Left ventricle myocardium inferior (tissue), 1 donor: ENCODE results near the gene SEMA3B. TPM values are rescaled to one million over a fixed set of nuclear protein-coding genes. Genes with fewer than 3 reads are reported as not detected.
"Not testable (repeated sequence)": the region's sequence is repeated elsewhere in the genome, so short reads cannot be mapped to it uniquely, and the experiment has no call there.

Experiments used
- DNase-seq: peaks from one replicate; pipeline ENCODE4 v3.0.0-alpha.2; 2020
- H3K27ac ChIP-seq: fragments of 200-600 bp; replicated peaks from 2 replicates; pipeline ENCODE4 v1.8.0; 2021
- H3K27me3 ChIP-seq: fragments of 200-600 bp; 2 replicates; pipeline ENCODE4 v1.8.0; 2021; ENCODE audit warnings: low read depth
- H3K36me3 ChIP-seq: fragments of 200-600 bp; 2 replicates; pipeline ENCODE4 v1.8.0; 2021
- H3K4me1 ChIP-seq: fragments of 200-600 bp; 2 replicates; pipeline ENCODE4 v1.8.0; 2021
- H3K4me3 ChIP-seq: fragments of 200-600 bp; 2 replicates; pipeline ENCODE4 v1.8.0; 2021; ENCODE audit warnings: mild to moderate bottlenecking, moderate library complexity
- H3K9me3 ChIP-seq: fragments of 200-600 bp; replicated peaks from 2 replicates; pipeline ENCODE4 v1.8.0; 2021
- CTCF ChIP-seq: fragments of 200-600 bp; IDR thresholded peaks from 2 replicates; pipeline ENCODE4 v1.8.0; 2021; ENCODE audit warnings: antibody characterized with exemption, mild to moderate bottlenecking, borderline replicate concordance
- intact Hi-C: fragments of 100-400 bp; cut with micrococcal nuclease; formaldehyde crosslinking; loops from one replicate; pipeline ENCODE4 v1.11.0; 2022
- total RNA-seq: library from RNA; stranded (reverse); fragmentation: NEBNext Ultra II Directional; extraction: Animal tissue kit (Norgen Biotek cat#: 25700); gene quantifications from one replicate; pipeline ENCODE4 v1.2.1, GENCODE V29; 2021
- donor health status: DM: no; HTN: yes; CAD: no; lungs with severe emphysema.

The SEMA3B gene
- total RNA-seq, 1 donor from 2014 or later = 23.2 TPM

- H3K9me3 ChIP-seq = no peaks in the 10 kb centered on the region
- H3K4me1 ChIP-seq = peaks cover 76% of the 10 kb centered on the region
- H3K4me3 ChIP-seq = peak overlapping the region; percentile 70
- intact Hi-C loops = loop anchor here (5.0 to 10.0 kb wide), 2 partner anchors 43 to 76 kb away; partner anchors contain the start of gene GNAT1
- TF ChIP-seq CTCF = no peak
- no peaks in the 10 kb centered on the region for H3K36me3 ChIP-seq
- peaks cover 19% of the 10 kb centered on the region for H3K27me3 ChIP-seq
- peak overlapping the region; percentile 99 for H3K27ac ChIP-seq
- no peak for DNase-seq
Measured at GRCh38 chr3:50270422-50271224, 1.7 kb downstream of the SEMA3B start.

- H3K27ac ChIP-seq = no peak overlapping the region
- H3K4me1 ChIP-seq = peaks cover 68% of the 10 kb centered on the region
- TF ChIP-seq CTCF = no peak
Measured at GRCh38 chr3:50271314-50271936, 2.5 kb downstream of the SEMA3B start.

GRCh38 chr3:50272538-50272910 is 3.6 kb downstream of the SEMA3B start:
- Histone ChIP-seq H3K4me3 (peak overlapping the region; percentile 55), H3K27me3 (peaks cover 31% of the 10 kb centered on the region), H3K4me1 (peaks cover 57% of the 10 kb centered on the region)
- not testable (repeated sequence) for H3K27ac ChIP-seq, H3K36me3 ChIP-seq, DNase-seq, H3K9me3 ChIP-seq
- intact Hi-C loops = loop anchor here (5.0 to 10.0 kb wide), 2 partner anchors 45 to 78 kb away; partner anchors contain the start of gene GNAT1

More at GRCh38 chr3:50271314-50271936, 2.5 kb downstream of the SEMA3B start:
- H3K27me3 ChIP-seq = peaks cover 28% of the 10 kb centered on the region
- H3K4me3 ChIP-seq = no peak overlapping the region
- DNase-seq = no peak
- no peaks in the 10 kb centered on the region for H3K9me3 ChIP-seq
- intact Hi-C loops = loop anchor here (5.0 to 10.0 kb wide), 2 partner anchors 44 to 77 kb away; partner anchors contain the start of gene GNAT1
- no peaks in the 10 kb centered on the region for H3K36me3 ChIP-seq

GRCh38 chr3:50272911-50273688 is 4.2 kb downstream of the SEMA3B start:
- Histone ChIP-seq H3K27ac (peak overlapping the region; percentile 12), H3K4me3 (peak overlapping the region; percentile 55), H3K9me3 (no peaks in the 10 kb centered on the region), H3K36me3 (no peaks in the 10 kb centered on the region), H3K27me3 (peaks cover 31% of the 10 kb centered on the region), H3K4me1 (peaks cover 57% of the 10 kb centered on the region)
- DNase-seq = peak; percentile 85
- TF ChIP-seq CTCF = peak; percentile 97
- intact Hi-C loops = loop anchor here (5.0 to 10.0 kb wide), 2 partner anchors 46 to 78 kb away; partner anchors contain the start of gene GNAT1

GRCh38 chr3:50273689-50274065 is 4.7 kb downstream of the SEMA3B start:
- intact Hi-C loops = loop anchor here (5.0 to 10.0 kb wide), 2 partner anchors 46 to 79 kb away; partner anchors contain the start of gene GNAT1
- H3K36me3 ChIP-seq = no peaks in the 10 kb centered on the region
- peaks cover 31% of the 10 kb centered on the region for H3K27me3 ChIP-seq
- no peak for DNase-seq
- no peaks in the 10 kb centered on the region for H3K9me3 ChIP-seq
- no peak overlapping the region for H3K27ac ChIP-seq
- TF ChIP-seq CTCF = no peak
- peak overlapping the region; percentile 55 for H3K4me3 ChIP-seq
- peaks cover 57% of the 10 kb centered on the region for H3K4me1 ChIP-seq
